ENCODE measurements around the gene FAM163B. TPM values are rescaled to one million over a fixed set of nuclear protein-coding genes. Genes with fewer than 3 reads are reported as not detected.

The FAM163B gene
- total and polyA plus RNA-seq, 2 experiments from 2014 or later: 0.35 to 1.0 TPM

DNA sequence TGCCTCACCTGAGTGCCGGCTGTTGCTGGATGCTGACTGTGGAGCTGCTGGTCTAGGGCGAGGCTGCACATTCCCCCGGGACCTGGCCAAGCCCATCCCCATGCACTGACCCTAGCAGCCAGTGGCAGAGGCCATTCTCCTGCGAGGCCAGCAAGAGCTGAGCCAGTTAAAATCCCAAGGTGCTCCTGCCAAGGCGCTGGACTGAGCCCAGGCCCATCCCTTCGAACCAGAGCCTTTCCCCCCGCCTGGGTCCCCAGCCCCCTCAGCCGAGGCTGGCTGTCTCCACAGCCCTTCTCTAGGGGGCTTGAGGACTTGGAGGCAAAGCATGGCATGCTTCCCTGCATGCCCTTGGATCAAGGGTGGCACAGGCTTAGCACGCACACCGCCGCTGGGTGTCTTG lies 73.1 kb downstream of the FAM163B start:
- DNase-seq (ENCODE audit: low spot score): no peak
- Histone ChIP-seq H3K4me2 (no peak overlapping the region), H3K9me2 (replicated peaks; ENCODE audit: insufficient read depth) (no peaks in the 10 kb centered on the region), H3K4me3 (no peak overlapping the region), H4K20me1 (ENCODE audit: insufficient read depth, poor library complexity, severe bottlenecking) (no peaks in the 10 kb centered on the region), H3K4me1 (ENCODE audit: insufficient read depth) (peaks cover 17% of the 10 kb centered on the region), H3K79me2 (no peaks in the 10 kb centered on the region), H3K27me3 (no peaks in the 10 kb centered on the region), H3K36me3 (replicated peaks; ENCODE audit: insufficient read depth, low read depth) (no peaks in the 10 kb centered on the region), H3K27ac (no peak overlapping the region), H3K9me3 (ENCODE audit: low read depth) (no peaks in the 10 kb centered on the region), H2AFZ (no peak overlapping the region)
- no peak for TF ChIP-seq EZH2 (IDR thresholded peaks at IDR 0.05; ENCODE audit: borderline replicate concordance)
- TF ChIP-seq, protein P1, sequence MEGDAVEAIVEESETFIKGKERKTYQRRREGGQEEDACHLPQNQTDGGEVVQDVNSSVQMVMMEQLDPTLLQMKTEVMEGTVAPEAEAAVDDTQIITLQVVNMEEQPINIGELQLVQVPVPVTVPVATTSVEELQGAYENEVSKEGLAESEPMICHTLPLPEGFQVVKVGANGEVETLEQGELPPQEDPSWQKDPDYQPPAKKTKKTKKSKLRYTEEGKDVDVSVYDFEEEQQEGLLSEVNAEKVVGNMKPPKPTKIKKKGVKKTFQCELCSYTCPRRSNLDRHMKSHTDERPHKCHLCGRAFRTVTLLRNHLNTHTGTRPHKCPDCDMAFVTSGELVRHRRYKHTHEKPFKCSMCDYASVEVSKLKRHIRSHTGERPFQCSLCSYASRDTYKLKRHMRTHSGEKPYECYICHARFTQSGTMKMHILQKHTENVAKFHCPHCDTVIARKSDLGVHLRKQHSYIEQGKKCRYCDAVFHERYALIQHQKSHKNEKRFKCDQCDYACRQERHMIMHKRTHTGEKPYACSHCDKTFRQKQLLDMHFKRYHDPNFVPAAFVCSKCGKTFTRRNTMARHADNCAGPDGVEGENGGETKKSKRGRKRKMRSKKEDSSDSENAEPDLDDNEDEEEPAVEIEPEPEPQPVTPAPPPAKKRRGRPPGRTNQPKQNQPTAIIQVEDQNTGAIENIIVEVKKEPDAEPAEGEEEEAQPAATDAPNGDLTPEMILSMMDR (IDR thresholded peaks at IDR 0.05; ENCODE audit: poor library complexity): no peak
- no peak for TF ChIP-seq EZH2phosphoT487 (IDR thresholded peaks at IDR 0.05; ENCODE audit: low read depth, severe bottlenecking, unreplicated experiment)
- WGBS (ENCODE audit: low lambda C conversion rate, missing lambda C conversion rate): 85% methylated on average over 11 of the region's 11 CpGs

DNA sequence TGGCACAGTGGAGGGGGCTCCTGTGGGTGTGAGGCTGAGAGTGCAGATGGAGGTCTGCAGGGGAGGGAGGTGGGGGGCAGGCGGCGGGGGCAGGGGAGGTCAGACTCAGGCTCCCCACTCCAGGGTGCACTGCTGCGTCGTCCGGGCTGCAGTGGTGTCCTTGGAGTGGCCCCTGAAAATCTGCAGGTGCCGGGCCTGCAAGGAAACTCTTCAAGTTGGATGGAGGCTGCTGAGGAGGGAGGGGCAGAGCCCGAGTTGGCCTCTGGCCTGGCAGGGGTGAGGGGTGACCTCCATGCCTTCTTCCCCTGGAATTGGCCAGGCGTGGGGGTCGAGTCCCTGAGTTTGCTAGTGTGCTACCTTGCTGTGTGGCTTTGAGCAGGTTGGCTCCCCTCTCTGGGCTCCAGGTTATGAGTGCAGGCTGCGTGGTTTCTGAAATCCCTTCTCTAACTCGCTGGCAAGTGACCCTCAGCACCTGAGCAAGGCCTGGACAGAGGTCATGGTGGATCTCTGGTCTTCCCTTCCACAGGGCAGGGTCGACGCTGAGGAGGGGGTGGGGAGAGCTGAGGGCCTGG lies 73.8 kb downstream of the FAM163B start:
- H3K4me2 ChIP-seq: peak overlapping the region; percentile 78
- no peaks in the 10 kb centered on the region for H3K36me3 ChIP-seq (replicated peaks; ENCODE audit: insufficient read depth, low read depth)
- H3K27ac ChIP-seq: no peak overlapping the region
- no peak overlapping the region for H2AFZ ChIP-seq
- TF ChIP-seq, protein P1 (IDR thresholded peaks at IDR 0.05; ENCODE audit: poor library complexity): no peak
- TF ChIP-seq EZH2phosphoT487 (IDR thresholded peaks at IDR 0.05; ENCODE audit: low read depth, severe bottlenecking, unreplicated experiment) (no peak), EZH2 (IDR thresholded peaks at IDR 0.05; ENCODE audit: borderline replicate concordance) (no peak)
- H3K4me1 ChIP-seq (ENCODE audit: insufficient read depth): peaks cover 17% of the 10 kb centered on the region
- no peak for DNase-seq (ENCODE audit: low spot score)
- H4K20me1 ChIP-seq (ENCODE audit: insufficient read depth, poor library complexity, severe bottlenecking): no peaks in the 10 kb centered on the region
- 83% methylated on average over 9 of the region's 13 CpGs for WGBS (ENCODE audit: low lambda C conversion rate, missing lambda C conversion rate)
- no peaks in the 10 kb centered on the region for H3K9me3 ChIP-seq (ENCODE audit: low read depth)
- no peaks in the 10 kb centered on the region for H3K27me3 ChIP-seq
- H3K9me2 ChIP-seq (replicated peaks; ENCODE audit: insufficient read depth): no peaks in the 10 kb centered on the region
- H3K79me2 ChIP-seq: no peaks in the 10 kb centered on the region
- H3K4me3 ChIP-seq: no peak overlapping the region

DNA sequence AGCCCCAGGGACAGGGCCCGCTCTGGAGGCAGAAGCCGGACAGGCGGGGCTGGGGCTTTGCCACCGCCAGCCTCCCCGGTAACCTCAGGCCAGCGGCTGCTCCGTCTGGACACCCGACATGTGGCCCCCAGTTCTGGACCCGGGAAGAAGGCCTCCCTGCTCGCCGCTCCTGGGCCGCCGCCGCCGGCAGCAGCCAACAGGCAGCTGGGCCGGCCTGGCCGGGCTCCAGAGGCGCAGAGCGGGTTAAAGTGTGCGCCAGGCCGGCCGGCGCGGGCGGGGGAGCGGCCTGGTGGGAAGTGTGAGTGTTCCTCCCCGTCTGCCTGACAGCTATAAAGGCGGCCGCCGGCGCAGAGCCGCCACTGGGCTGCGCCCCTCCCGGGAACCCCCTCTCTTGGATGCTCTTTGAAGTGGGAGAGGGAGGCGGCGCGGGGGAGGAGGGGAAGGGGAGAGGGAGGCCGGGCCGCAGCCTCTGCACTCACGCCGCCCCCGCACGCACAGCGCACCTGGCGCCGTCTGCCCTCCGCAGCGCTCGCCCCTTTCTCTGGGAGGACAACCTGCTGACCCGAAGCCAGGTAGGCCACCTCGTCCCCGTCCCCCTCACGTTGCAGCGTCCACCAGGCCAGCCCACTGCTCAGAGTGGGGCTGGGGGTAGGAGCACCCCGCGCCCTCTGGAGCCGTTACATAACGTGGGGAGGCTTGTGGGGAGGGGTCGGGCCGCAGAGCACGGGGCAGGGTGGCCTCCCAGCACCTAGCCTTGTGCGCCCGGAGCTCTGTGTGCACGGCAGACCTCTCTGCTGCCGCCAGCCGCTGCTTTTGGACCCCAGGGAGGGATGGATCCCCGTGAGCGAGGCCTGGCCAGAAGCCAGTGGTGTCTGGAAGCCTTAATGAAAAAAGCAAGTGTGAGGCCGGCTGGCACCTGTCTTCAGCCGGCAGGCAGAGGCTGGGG lies 74.6 kb downstream of the FAM163B start, which contains the start of gene ADAMTSL2:
Gene ADAMTSL2, plus strand, starts transcription at position 359 of the 946 bp plus-strand sequence. CDS start 2,009 bp downstream, outside the sequence.
- 11% methylated on average over 50 of the region's 70 CpGs for WGBS (ENCODE audit: low lambda C conversion rate, missing lambda C conversion rate)
- H3K9me3 ChIP-seq (ENCODE audit: low read depth): no peaks in the 10 kb centered on the region
- no peak for TF ChIP-seq EZH2 (IDR thresholded peaks at IDR 0.05; ENCODE audit: borderline replicate concordance)
- TF ChIP-seq, protein P1 (IDR thresholded peaks at IDR 0.05; ENCODE audit: poor library complexity): no peak
- TF ChIP-seq EZH2phosphoT487 (IDR thresholded peaks at IDR 0.05; ENCODE audit: low read depth, severe bottlenecking, unreplicated experiment): no peak
- H3K4me2 ChIP-seq: peak within 1 kb of the TSS; percentile 78
- no peak within 1 kb of the TSS for H3K27ac ChIP-seq
- H3K27me3 ChIP-seq: no peaks in the 10 kb centered on the region
- no peak within 1 kb of the TSS for H3K4me3 ChIP-seq
- no peaks in the 10 kb centered on the region for H3K36me3 ChIP-seq (replicated peaks; ENCODE audit: insufficient read depth, low read depth)
- H3K9me2 ChIP-seq (replicated peaks; ENCODE audit: insufficient read depth): no peaks in the 10 kb centered on the region
- DNase-seq (ENCODE audit: low spot score): peak; percentile 87
- H4K20me1 ChIP-seq (ENCODE audit: insufficient read depth, poor library complexity, severe bottlenecking): no peaks in the 10 kb centered on the region
- no peaks in the 10 kb centered on the region for H3K79me2 ChIP-seq
- H2AFZ ChIP-seq: no peak within 1 kb of the TSS
- H3K4me1 ChIP-seq (ENCODE audit: insufficient read depth): peaks cover 17% of the 10 kb centered on the region

Measured in hepatocyte (in vitro differentiated cells).